H1 (cell line): ENCODE measurements around the gene CAP2. TPM values are rescaled to one million over a fixed set of nuclear protein-coding genes. Genes with fewer than 3 reads are reported as not detected.

Experiments
- CHD7 ChIP-seq: fragments of 300-600 bp; sonication (generic); IDR thresholded peaks from 2 replicates; pipeline ENCODE4 v1.7.1; 2012; ENCODE audit warnings: low read length, moderate library complexity, mild to moderate bottlenecking, inconsistent platforms; ENCODE audit not compliant: insufficient replicate concordance
- EZH2 ChIP-seq: fragments of 200-600 bp; sonication (generic); IDR thresholded peaks from 2 replicates; pipeline ENCODE4 v1.7.1; 2012; ENCODE audit warnings: low read depth, mild to moderate bottlenecking, moderate library complexity, low read length, inconsistent platforms; ENCODE audit not compliant: severe bottlenecking
- FOSL1 ChIP-seq: IDR thresholded peaks from 2 replicates; pipeline ENCODE4 v1.6.1; 2011; ENCODE audit warnings: mild to moderate bottlenecking, low read depth, low read length, moderate library complexity; ENCODE audit not compliant: insufficient read depth
- SIX5 ChIP-seq: IDR thresholded peaks from 2 replicates; pipeline ENCODE4 v1.6.1; 2011; ENCODE audit warnings: mild to moderate bottlenecking, low read depth, low read length
- SP2 ChIP-seq: IDR thresholded peaks from 2 replicates; pipeline ENCODE4 v1.6.1; 2012; ENCODE audit warnings: mild to moderate bottlenecking, low read length, inconsistent platforms
- TBP ChIP-seq: IDR thresholded peaks from 2 replicates; pipeline ENCODE4 v1.6.1; 2011; ENCODE audit warnings: low read depth, low read length, improper control_type of control experiment
- polyA plus RNA-seq, 7 experiments: library from polyadenylated mRNA; depleted of rRNA in 3 of 7; stranded (reverse) in 5 of 7; unstranded in 2 of 7; fragments of >200 nt in 5 of 7; fragments of 200-250 nt in 2 of 7; gene quantifications; 1 replicate in 5 of 7; 2 replicates in 1 of 7; 4 replicates in 1 of 7; pipeline versions ENCODE4 v1.2.1 to v1.2.3, GENCODE V29; 2011 to 2013; ENCODE audit warnings: missing spikeins in 2 of 7, mixed read lengths in 2 of 7
- total RNA-seq: library from RNA; stranded (reverse); fragmentation: NEBNext Ultra II Directional; extraction: Animal tissue kit (Norgen Biotek cat#: 25700); gene quantifications from 2 replicates; pipeline ENCODE4 v1.2.1, GENCODE V29; 2021

CAP2 gene
- total and polyA plus RNA-seq, 2 of the 8 experiments (the other 6 are each of a cell fraction or from before 2014, with no cell fraction given): 7.2 to 10.0 TPM

- no peak for TF ChIP-seq CHD7
- TF ChIP-seq FOSL1: no peak
- no peak for TF ChIP-seq SP2
- no peak for TF ChIP-seq EZH2
- TF ChIP-seq TBP: no peak
- no peak for TF ChIP-seq SIX5
- TF ChIP-seq, all 59 proteins: peak for 0
These were observed 197.9 kb downstream of the CAP2 start (continued) for GRCh38 chr6:17591287-17591686.
